AG04450 (cell line): Measurements from ENCODE around the gene RAP2B. TPM values are rescaled to one million over a fixed set of nuclear protein-coding genes. Genes with fewer than 3 reads are reported as not detected.
"Not testable (repeated sequence)": the region's sequence is repeated elsewhere in the genome, so short reads cannot be mapped to it uniquely, and the experiment has no call there.

ENCODE experiments used
- CTCF ChIA-PET: fragments of 300-600, 350-600 bp; formaldehyde crosslinking; extraction: SDS; loops from one replicate; lab custom pipeline; 2022; ENCODE audit warnings: antibody characterized with exemption, inconsistent platforms; lab: Charles Lee
- POLR2A ChIA-PET: fragments of 350-600 bp; formaldehyde crosslinking; extraction: SDS; loops from one replicate; lab custom pipeline; 2021; ENCODE audit warnings: antibody characterized with exemption, inconsistent platforms; lab: Yijun Ruan, JAX
- DNase-seq: peaks from one replicate; pipeline ENCODE4 v3.0.0-alpha.2; 2011; ENCODE audit warnings: low read depth, low spot score
- H3K27ac ChIP-seq: one replicate; pipeline ENCODE4 v1.5.1; 2012; ENCODE audit warnings: low read depth, low read length, control low read depth
- H3K27me3 ChIP-seq: one replicate; pipeline ENCODE4 v1.6.0; 2012; ENCODE audit warnings: low read length; ENCODE audit not compliant: control insufficient read depth, insufficient read depth
- H3K4me3 ChIP-seq: 2 replicates; pipeline ENCODE4 v1.5.1; 2011; ENCODE audit warnings: mild to moderate bottlenecking, low read depth, low read length, control low read depth
- H3K9me3 ChIP-seq: 2 replicates; pipeline ENCODE4 v1.5.1; 2012; ENCODE audit warnings: low read length; ENCODE audit not compliant: control insufficient read depth, insufficient read depth
- CTCF ChIP-seq: IDR thresholded peaks from 2 replicates; pipeline ENCODE4 v1.5.1; 2011; ENCODE audit warnings: low read depth, low read length, control low read depth, inconsistent platforms
- polyA plus RNA-seq: library from polyadenylated mRNA; depleted of rRNA; stranded (reverse); fragments of >200 nt; gene quantifications from 2 replicates; pipeline ENCODE4 v1.2.3, GENCODE V29; 2011

Gene RAP2B
- polyA plus RNA-seq, 1 experiment: 8.8 TPM

- H3K9me3 ChIP-seq: no peaks in the 10 kb centered on the region
- H3K4me3 ChIP-seq: no peak overlapping the region
- no peaks in the 10 kb centered on the region for H3K27me3 ChIP-seq
- no peak for DNase-seq
- TF ChIP-seq CTCF: no peak
- ChIA-PET CTCF (interaction anchor here (0.6 kb wide), 1 partner anchor 1818 kb away, joined by 4 read pairs; no protein-coding TSS in a partner anchor), POLR2A (interaction anchor here (1.6 kb wide), 1 partner anchor 15 kb away, joined by 10 read pairs; no protein-coding TSS in a partner anchor)
- H3K27ac ChIP-seq: no peak overlapping the region
Observed at GRCh38 chr3:153145454-153145853, 16.6 kb upstream of the RAP2B start.

GRCh38 chr3:153146191-153147053 lies 15.6 kb upstream of the RAP2B start:
- no peaks in the 10 kb centered on the region for H3K9me3 ChIP-seq
- ChIA-PET CTCF (no interaction called here), POLR2A (no interaction called here)
- TF ChIP-seq CTCF: no peak
- H3K4me3 ChIP-seq: no peak overlapping the region
- no peaks in the 10 kb centered on the region for H3K27me3 ChIP-seq
- no peak for DNase-seq
- no peak overlapping the region for H3K27ac ChIP-seq

GRCh38 chr3:153150991-153151390 lies 11.0 kb upstream of the RAP2B start:
- TF ChIP-seq CTCF: no peak
- no peak for DNase-seq
- Histone ChIP-seq H3K4me3 (no peak overlapping the region), H3K9me3 (no peaks in the 10 kb centered on the region; the same call in 1 of the 2 replicates), H3K27me3 (no peaks in the 10 kb centered on the region), H3K27ac (no peak overlapping the region)
- ChIA-PET POLR2A (no interaction called here), CTCF (interaction anchor here (1.0 kb wide), 1 partner anchor 126 kb away, joined by 3 read pairs; no protein-coding TSS in a partner anchor)

GRCh38 chr3:153155786-153156185 lies 6.2 kb upstream of the RAP2B start:
- H3K9me3 ChIP-seq, POLR2A ChIA-PET, DNase-seq, H3K27ac ChIP-seq, CTCF ChIA-PET, H3K27me3 ChIP-seq, H3K4me3 ChIP-seq: not testable (repeated sequence)

- Histone ChIP-seq H3K27me3 (no peaks in the 10 kb centered on the region), H3K9me3 (no peaks in the 10 kb centered on the region; the same call in 1 of the 2 replicates), H3K27ac (no peak overlapping the region), H3K4me3 (no peak overlapping the region)
- DNase-seq: no peak
- no peak for TF ChIP-seq CTCF
- ChIA-PET POLR2A (no interaction called here), CTCF (interaction anchor here (1.3 kb wide), 1 partner anchor 112 kb away, joined by 3 read pairs; no protein-coding TSS in a partner anchor)
Observed at GRCh38 chr3:153158189-153158588, 3.8 kb upstream of the RAP2B start.
